ENCODE data around the gene FOXO3.

Gene FOXO3

DNA sequence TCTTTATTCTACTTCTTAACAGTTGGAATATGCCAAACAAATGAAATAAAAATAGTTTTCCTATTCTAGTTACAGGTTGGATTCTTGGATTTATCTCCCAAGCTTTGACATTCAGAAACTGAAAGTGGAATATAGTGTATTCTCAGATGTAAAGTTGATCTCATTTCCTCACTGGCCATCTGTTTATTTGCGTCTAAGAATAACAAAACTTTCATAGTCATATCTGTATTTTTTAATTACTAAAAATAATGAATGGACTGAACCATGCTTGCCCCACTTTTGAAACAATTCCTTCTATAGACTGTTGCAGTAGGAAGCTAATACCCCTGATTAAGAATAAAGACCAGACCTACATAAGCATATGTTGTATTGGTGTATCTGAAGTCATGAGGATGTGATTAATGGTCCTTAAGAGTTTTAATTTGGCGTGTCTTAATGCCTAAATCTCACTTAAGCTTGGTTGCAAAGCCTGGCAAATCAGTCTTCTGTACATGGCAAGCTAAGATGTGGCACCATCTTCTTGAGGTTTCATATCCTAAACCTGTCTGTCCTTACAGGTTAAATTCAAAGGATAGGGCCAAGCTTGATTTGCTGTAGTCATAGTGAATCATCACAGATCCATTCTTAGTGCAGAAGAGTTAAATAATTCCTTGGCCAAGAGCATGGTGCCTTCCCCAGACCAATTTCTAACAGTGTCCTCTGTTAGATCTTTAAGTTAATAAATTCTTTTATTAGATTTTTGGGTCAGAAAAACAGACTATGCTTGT is 58.9 kb downstream of the FOXO3 start:
- H3K4me3 ChIP-seq: no peak overlapping the region

DNA sequence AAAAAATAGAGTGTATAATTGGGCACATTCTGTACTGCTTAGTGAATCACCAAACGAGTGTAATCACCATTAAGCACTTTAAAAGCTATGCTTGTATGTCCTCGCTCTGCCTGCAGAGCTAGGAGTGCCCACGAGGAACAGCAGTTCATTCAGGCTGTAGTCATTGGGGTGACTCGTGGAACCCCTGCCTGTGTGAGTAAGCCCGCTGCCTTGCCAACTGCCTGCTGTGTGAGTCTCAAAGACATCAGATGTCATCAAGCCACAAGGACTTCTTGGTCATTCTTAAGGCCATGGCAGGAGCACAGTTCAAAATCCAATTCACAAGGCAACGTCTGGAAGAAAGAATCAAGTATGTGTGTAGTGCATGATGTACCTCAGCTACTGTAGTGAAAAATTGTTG is 60.4 kb downstream of the FOXO3 start:
- Histone ChIP-seq H3K4me3 (no peak overlapping the region), H3K9me3 (ENCODE audit: low read depth, low read length) (no peaks in the 10 kb centered on the region), H3K27ac (no peak overlapping the region), H3K36me3 (ENCODE audit: insufficient read depth, low read length) (no peaks in the 10 kb centered on the region), H3K9ac (ENCODE audit: insufficient read length) (no peak overlapping the region)
- DNase-seq (ENCODE audit: low read depth, low spot score): no peak
- no peak for TF ChIP-seq POLR2AphosphoS5 (IDR thresholded peaks at IDR 0.05; ENCODE audit: borderline replicate concordance, low read depth, low read length)
- no peak for TF ChIP-seq FOXP2 (optimal IDR thresholded peaks at IDR 0.05; ENCODE audit: control extremely low read depth, extremely low read length, insufficient read depth)
- TF ChIP-seq EZH2 (IDR thresholded peaks at IDR 0.05): no peak

More for the DNA sequence above, 58.9 kb downstream of the FOXO3 start:
- H3K36me3 ChIP-seq (ENCODE audit: insufficient read depth, low read length): no peaks in the 10 kb centered on the region
- TF ChIP-seq EZH2 (IDR thresholded peaks at IDR 0.05) (no peak), POLR2AphosphoS5 (IDR thresholded peaks at IDR 0.05; ENCODE audit: borderline replicate concordance, low read depth, low read length) (no peak), FOXP2 (optimal IDR thresholded peaks at IDR 0.05; ENCODE audit: control extremely low read depth, extremely low read length, insufficient read depth) (no peak)
- no peak for DNase-seq (ENCODE audit: low read depth, low spot score)
- no peak overlapping the region for H3K27ac ChIP-seq
- no peak overlapping the region for H3K9ac ChIP-seq (ENCODE audit: insufficient read length)
- H3K9me3 ChIP-seq (ENCODE audit: low read depth, low read length): no peaks in the 10 kb centered on the region

DNA sequence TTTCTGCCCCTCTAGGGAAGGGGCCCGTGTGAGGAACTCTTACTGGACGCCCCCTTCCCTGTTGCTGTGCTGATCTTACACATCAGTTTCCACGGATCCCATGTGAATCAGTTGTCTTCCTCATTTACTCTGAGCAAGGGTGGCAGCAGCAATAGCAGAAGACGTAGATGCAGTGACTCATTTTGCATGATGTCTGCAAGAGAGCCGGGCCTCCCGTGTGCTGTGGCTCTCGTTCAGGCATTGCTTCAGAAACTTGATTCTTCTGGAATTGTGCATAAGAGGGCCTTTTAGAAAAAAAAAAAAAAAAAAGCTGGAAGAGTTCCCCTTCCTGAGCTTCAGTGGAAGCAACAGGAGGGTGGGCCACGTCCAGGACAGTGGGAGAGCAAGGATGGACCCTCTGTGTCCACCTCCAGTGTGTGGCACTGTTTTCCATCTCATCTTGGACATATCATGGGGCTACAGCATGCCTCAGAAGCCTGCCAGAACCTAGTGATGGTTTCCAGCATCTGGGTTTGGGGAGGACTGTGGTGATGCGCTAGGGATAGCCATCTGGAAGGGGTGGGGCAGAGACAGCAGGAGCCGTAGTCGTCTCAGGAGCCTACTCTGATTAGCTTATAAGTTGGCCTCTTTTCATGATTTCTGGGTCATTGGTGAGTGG is 62.1 kb downstream of the FOXO3 start:
- Histone ChIP-seq H3K27ac (no peak overlapping the region), H3K4me3 (no peak overlapping the region)

DNA sequence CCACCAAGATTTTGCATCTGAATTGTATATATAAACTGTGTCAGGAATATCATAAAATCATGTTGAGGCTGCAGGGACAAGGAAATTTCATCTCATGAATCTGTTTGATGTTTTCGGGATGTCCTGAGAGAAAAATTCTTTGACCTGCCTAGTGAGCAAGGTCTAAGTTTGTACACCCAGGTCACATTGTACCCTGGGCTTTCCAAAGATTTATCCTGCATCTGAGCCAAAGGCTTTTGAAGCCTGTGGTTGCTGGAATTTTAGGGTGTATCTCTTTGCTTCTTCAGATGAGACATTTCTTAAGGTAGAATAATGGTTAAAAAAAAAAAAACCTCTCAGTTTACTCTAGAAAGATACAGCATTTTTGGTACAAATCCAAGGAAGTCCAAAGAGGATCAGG is 63.3 kb downstream of the FOXO3 start:
- TF ChIP-seq EZH2 (IDR thresholded peaks at IDR 0.05) (no peak), FOXP2 (optimal IDR thresholded peaks at IDR 0.05; ENCODE audit: control extremely low read depth, extremely low read length, insufficient read depth) (no peak), POLR2AphosphoS5 (IDR thresholded peaks at IDR 0.05; ENCODE audit: borderline replicate concordance, low read depth, low read length) (no peak)

More for the DNA sequence above, 62.1 kb downstream of the FOXO3 start:
- Histone ChIP-seq H3K9me3 (ENCODE audit: low read depth, low read length) (no peaks in the 10 kb centered on the region), H3K36me3 (ENCODE audit: insufficient read depth, low read length) (no peaks in the 10 kb centered on the region), H3K9ac (ENCODE audit: insufficient read length) (no peak overlapping the region)
- no peak for TF ChIP-seq POLR2AphosphoS5 (IDR thresholded peaks at IDR 0.05; ENCODE audit: borderline replicate concordance, low read depth, low read length)
- TF ChIP-seq FOXP2 (optimal IDR thresholded peaks at IDR 0.05; ENCODE audit: control extremely low read depth, extremely low read length, insufficient read depth): no peak
- no peak for TF ChIP-seq EZH2 (IDR thresholded peaks at IDR 0.05)
- no peak for DNase-seq (ENCODE audit: low read depth, low spot score)

DNA sequence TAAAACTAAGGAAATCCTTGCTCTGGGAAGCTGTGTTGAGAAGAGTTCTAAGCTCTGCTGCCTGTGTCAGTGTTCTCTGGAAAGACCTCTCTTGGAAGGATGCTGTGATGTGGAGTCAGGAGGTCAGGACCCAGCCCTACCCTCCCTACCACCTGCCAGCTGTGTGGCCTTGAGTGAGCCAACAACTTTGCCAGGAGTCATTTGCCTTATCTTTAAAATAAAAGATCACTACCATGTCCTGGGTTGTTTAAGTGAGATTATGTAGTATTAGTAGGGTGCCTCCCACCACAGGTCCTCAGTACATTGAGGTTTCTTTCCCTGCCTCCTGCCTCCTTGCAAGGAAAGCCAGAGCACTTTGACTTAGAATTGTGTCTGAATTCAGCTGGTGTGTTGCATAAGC is 64.9 kb downstream of the FOXO3 start:
- no peak for DNase-seq (ENCODE audit: low read depth, low spot score)
- H3K36me3 ChIP-seq (ENCODE audit: insufficient read depth, low read length): no peaks in the 10 kb centered on the region
- H3K4me3 ChIP-seq: no peak overlapping the region
- no peak overlapping the region for H3K27ac ChIP-seq
- no peak for TF ChIP-seq EZH2 (IDR thresholded peaks at IDR 0.05)
- TF ChIP-seq FOXP2 (optimal IDR thresholded peaks at IDR 0.05; ENCODE audit: control extremely low read depth, extremely low read length, insufficient read depth): no peak
- no peak for TF ChIP-seq POLR2AphosphoS5 (IDR thresholded peaks at IDR 0.05; ENCODE audit: borderline replicate concordance, low read depth, low read length)
- H3K9me3 ChIP-seq (ENCODE audit: low read depth, low read length): no peaks in the 10 kb centered on the region
- no peak overlapping the region for H3K9ac ChIP-seq (ENCODE audit: insufficient read length)

More for the DNA sequence above, 63.3 kb downstream of the FOXO3 start:
- H3K4me3 ChIP-seq: no peak overlapping the region
- no peak for DNase-seq (ENCODE audit: low read depth, low spot score)
- H3K36me3 ChIP-seq (ENCODE audit: insufficient read depth, low read length): no peaks in the 10 kb centered on the region
- H3K9ac ChIP-seq (ENCODE audit: insufficient read length): no peak overlapping the region
- H3K27ac ChIP-seq: no peak overlapping the region
- no peaks in the 10 kb centered on the region for H3K9me3 ChIP-seq (ENCODE audit: low read depth, low read length)

DNA sequence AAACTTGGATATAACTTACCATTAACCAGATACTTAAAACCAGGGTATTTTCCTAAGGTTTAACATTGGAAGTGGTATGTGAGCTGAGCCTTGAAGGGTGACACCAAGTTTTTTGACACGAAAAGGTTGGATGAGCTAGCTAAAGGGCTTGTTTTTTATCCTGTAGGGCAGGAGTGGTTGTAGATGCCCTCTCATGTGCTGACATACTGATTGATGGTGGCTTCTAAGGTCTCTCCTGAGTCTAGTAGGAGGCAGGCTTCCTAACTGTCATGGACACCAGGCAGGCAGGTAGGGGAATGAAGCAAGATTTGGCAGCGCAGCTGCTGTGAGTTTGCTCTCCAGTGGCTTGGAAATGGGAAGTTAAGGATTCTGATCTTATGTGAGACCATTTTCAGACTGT is 66.1 kb downstream of the FOXO3 start:
- no peak overlapping the region for H3K9ac ChIP-seq (ENCODE audit: insufficient read length)
- no peak for TF ChIP-seq FOXP2 (optimal IDR thresholded peaks at IDR 0.05; ENCODE audit: control extremely low read depth, extremely low read length, insufficient read depth)
- TF ChIP-seq POLR2AphosphoS5 (IDR thresholded peaks at IDR 0.05; ENCODE audit: borderline replicate concordance, low read depth, low read length): no peak
- no peak for TF ChIP-seq EZH2 (IDR thresholded peaks at IDR 0.05)
- no peak overlapping the region for H3K4me3 ChIP-seq
- no peak for DNase-seq (ENCODE audit: low read depth, low spot score)
- H3K9me3 ChIP-seq (ENCODE audit: low read depth, low read length): no peaks in the 10 kb centered on the region
- no peaks in the 10 kb centered on the region for H3K36me3 ChIP-seq (ENCODE audit: insufficient read depth, low read length)
- no peak overlapping the region for H3K27ac ChIP-seq

DNA sequence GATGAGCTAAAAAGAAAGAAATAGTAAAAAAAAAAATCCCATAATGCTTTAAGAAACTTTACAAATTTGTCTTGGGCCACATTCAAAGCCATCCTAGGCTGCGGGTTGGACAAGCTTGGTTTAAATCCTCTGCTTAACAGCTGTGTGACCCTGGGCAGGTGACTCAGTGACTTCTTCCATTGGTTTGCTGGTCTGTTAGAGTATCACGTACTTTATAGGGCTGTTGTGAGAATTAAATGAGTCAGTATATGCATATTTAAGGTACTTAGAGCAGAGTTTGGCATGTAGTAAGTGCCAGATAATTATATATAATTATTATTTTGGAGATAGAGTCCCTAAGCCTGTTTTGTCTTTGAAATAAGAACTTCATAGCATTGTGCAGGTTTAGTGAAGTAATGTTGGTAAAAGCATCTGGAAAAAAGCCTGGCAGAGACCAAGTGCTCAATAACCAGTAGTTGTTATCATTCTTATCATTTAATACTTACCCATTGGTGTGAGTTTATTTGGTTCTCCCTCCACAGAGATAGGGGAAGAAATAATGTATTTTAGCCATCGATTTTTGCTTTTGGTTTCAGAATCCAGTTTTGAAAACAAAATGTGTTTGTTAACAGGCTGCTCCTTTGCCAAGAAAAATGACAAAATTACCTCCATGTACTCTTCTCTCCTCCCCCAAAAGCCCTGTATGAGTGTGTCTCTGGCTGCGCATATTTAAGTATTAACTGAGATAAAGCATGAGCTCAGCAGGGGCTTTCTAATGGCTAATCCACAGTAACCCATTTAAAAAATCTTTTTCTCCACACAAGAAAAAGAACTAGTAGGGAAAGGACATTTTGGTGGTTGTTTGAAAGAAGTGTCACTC is 67.2 kb downstream of the FOXO3 start:
- no peak for TF ChIP-seq FOXP2 (optimal IDR thresholded peaks at IDR 0.05; ENCODE audit: control extremely low read depth, extremely low read length, insufficient read depth)
- no peaks in the 10 kb centered on the region for H3K36me3 ChIP-seq (ENCODE audit: insufficient read depth, low read length)
- H3K9me3 ChIP-seq (ENCODE audit: low read depth, low read length): no peaks in the 10 kb centered on the region
- peak overlapping the region; percentile 38; the same call in 1 of the 2 replicates for H3K4me3 ChIP-seq
- peak overlapping the region; percentile 44; the same call in 1 of the 2 replicates for H3K27ac ChIP-seq
- no peak for DNase-seq (ENCODE audit: low read depth, low spot score)
- peak overlapping the region; percentile 2 for H3K9ac ChIP-seq (ENCODE audit: insufficient read length)
